Panc1 (cell line): ENCODE results near the gene TSPAN17. TPM values are rescaled to one million over a fixed set of nuclear protein-coding genes. Genes with fewer than 3 reads are reported as not detected.
A peak's percentile ranks its signal among the peaks of the same experiment; 100 is the strongest.

Experiments
- ATAC-seq: fragments of 200-7000 bp; cut with Tn5 transposase; 2 replicates; pipeline ENCODE4 v1.9.1; 2020; ENCODE audit warnings: mild to moderate bottlenecking, moderate library complexity
- BruUV-seq: library from RNA; stranded (reverse); fragments of 400-500 nt; replicated peaks from 2 replicates; lab custom pipeline; 2021; lab: Mats Ljungman, UMichigan
- CTCF ChIA-PET: fragments of 300-600 bp; sonication (Branson Sonifier 250); formaldehyde crosslinking; loops from one replicate; lab custom pipeline; 2022; ENCODE audit warnings: antibody characterized with exemption; lab: Charles Lee
- POLR2A ChIA-PET: fragments of 300-600 bp; sonication (Branson Sonifier 250); formaldehyde crosslinking; loops from one replicate; lab custom pipeline; 2022; ENCODE audit warnings: antibody characterized with exemption; lab: Charles Lee
- DNase-seq: peaks from one replicate; pipeline ENCODE4 v3.0.0-alpha.2; 2010; ENCODE audit warnings: low read depth, low spot score
- H3K27ac ChIP-seq: 2 replicates; pipeline ENCODE4 v1.5.1; 2011; ENCODE audit warnings: mild to moderate bottlenecking, low read length, inconsistent platforms
- H3K27me3 ChIP-seq: fragments of 200-500 bp; sonication (Bioruptor generic); 2 replicates; pipeline ENCODE4 v1.6.0; 2014; ENCODE audit warnings: low read length, inconsistent platforms; ENCODE audit not compliant: control insufficient read depth, insufficient read depth
- H3K36me3 ChIP-seq: fragments of 200-500 bp; sonication (Bioruptor generic); 2 replicates; pipeline ENCODE4 v1.5.1; 2014; ENCODE audit warnings: inconsistent platforms, mild to moderate bottlenecking, low read length, moderate library complexity; ENCODE audit not compliant: control insufficient read depth, insufficient read depth
- H3K4me1 ChIP-seq: 2 replicates; pipeline ENCODE4 v1.5.1; 2011; ENCODE audit warnings: inconsistent platforms, mild to moderate bottlenecking, low read length, moderate library complexity; ENCODE audit not compliant: control insufficient read depth, insufficient read depth
- H3K4me3 ChIP-seq, 2 experiments: 2 replicates each; pipeline ENCODE4 v1.5.1; 2011 to 2012; ENCODE audit warnings: low read depth in 2 of 2, low read length in 2 of 2, mild to moderate bottlenecking in 2 of 2, inconsistent platforms in 1 of 2, moderate library complexity in 1 of 2
- H3K9me3 ChIP-seq: fragments of 200-500 bp; sonication (Bioruptor generic); 2 replicates; pipeline ENCODE4 v1.5.1; 2014; ENCODE audit warnings: low read depth, mild to moderate bottlenecking, inconsistent platforms, low read length, moderate library complexity; ENCODE audit not compliant: control insufficient read depth, insufficient read depth
- POLR2AphosphoS5 ChIP-seq: IDR thresholded peaks from 2 replicates; pipeline ENCODE4 v1.6.1; 2012; ENCODE audit warnings: mild to moderate bottlenecking, low read depth, low read length, moderate library complexity
- SIN3A ChIP-seq: IDR thresholded peaks from 2 replicates; pipeline ENCODE4 v1.6.1; 2012; ENCODE audit warnings: low read depth, mild to moderate bottlenecking, low read length, moderate library complexity, borderline replicate concordance; ENCODE audit not compliant: insufficient read depth
- TCF7L2 ChIP-seq: IDR thresholded peaks from 2 replicates; pipeline ENCODE4 v1.6.1; 2011; ENCODE audit warnings: mild to moderate bottlenecking, low read depth, low read length, inconsistent platforms
- in situ Hi-C: cut with HindIII; loops from 2 replicates; pipeline ENCODE4 v1.10.0; 2016; ENCODE audit warnings: low sequenced_read_pairs, low pct_unique_long_range_greater_than_20kb
- intact Hi-C: fragments of 100-400 bp; cut with micrococcal nuclease; formaldehyde crosslinking; loops from one replicate; pipeline ENCODE4 v1.10.0; 2022; ENCODE audit not compliant: unreplicated experiment
- total RNA-seq: library from RNA; stranded (reverse); gene quantifications from one replicate; pipeline ENCODE4 v1.2.1, GENCODE V29; 2021; ENCODE audit not compliant: unreplicated experiment
- TF ChIP-seq, protein P1 (sequence below): fragments of 450-650 bp; IDR thresholded peaks from 2 replicates; pipeline ENCODE4 v1.5.1; 2017; ENCODE audit warnings: mild to moderate bottlenecking
- TF ChIP-seq, protein P2 (sequence below), 2 experiments: IDR thresholded peaks; 2 replicates each; pipeline ENCODE4 v1.6.1; 2011 to 2012; ENCODE audit warnings: low read depth in 2 of 2, control low read depth in 1 of 2, low read length in 1 of 2, mild to moderate bottlenecking in 1 of 2, moderate library complexity in 1 of 2; ENCODE audit not compliant: insufficient read depth in 1 of 2

TSPAN17 gene
- total RNA-seq, 1 experiment from 2014 or later, result 64.7 TPM

DNA sequence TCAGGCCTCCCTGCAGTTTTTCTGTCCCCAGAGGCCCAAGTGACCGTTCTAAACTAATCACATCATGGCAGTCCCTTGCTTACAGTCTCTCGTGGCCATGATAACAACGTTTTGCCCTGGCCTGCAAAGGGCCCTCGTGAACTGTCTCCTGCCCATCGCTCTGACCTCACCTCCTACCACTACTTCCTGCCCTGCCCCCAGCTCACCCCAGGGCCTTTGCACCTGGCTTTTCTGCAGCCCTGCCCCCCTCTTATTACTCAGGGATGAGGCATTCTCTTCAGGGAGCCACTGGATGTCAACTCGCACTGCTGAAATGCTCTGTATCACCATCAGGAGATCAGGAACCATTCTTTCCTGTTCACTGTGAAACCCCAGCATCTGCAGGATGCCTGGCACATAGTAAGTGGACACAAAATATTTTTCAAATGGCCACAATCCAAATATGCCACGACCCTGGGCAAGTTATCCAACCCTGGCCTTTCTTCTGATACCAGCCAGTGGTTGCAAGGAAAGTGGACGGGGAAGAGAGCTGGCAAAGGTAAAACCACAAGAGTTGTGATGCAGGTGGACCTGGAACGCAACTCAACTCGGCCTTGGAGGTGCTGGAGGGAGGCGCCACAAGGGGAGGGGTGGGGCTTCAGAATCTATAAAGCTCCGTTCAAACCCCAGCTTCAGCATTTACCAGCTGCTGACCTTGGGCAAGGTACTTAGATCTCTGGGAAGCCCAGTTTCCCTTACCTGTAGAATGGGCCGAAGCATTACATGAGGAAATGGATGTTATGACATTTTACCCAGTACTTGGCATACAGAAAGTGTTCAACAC, 18.7 kb upstream of the TSPAN17 start:
- intact Hi-C loops, result no loop called here
- H3K27ac ChIP-seq, result no peak overlapping the region
- ATAC-seq (no peak), DNase-seq (no peak)
- peaks cover 11% of the 10 kb centered on the region; the same call in 1 of the 2 replicates for H3K27me3 ChIP-seq
- BruUV-seq, result no TSS peak
- CTCF ChIA-PET, result no interaction called here
- in situ Hi-C loops, result no loop called here
- no peaks in the 10 kb centered on the region for H3K36me3 ChIP-seq
- POLR2A ChIA-PET, result interaction anchor here (0.6 kb wide), 1 partner anchor 927 kb away, joined by 3 read pairs; no protein-coding TSS in a partner anchor
- no peaks in the 10 kb centered on the region for H3K9me3 ChIP-seq
- TF ChIP-seq, protein P1, sequence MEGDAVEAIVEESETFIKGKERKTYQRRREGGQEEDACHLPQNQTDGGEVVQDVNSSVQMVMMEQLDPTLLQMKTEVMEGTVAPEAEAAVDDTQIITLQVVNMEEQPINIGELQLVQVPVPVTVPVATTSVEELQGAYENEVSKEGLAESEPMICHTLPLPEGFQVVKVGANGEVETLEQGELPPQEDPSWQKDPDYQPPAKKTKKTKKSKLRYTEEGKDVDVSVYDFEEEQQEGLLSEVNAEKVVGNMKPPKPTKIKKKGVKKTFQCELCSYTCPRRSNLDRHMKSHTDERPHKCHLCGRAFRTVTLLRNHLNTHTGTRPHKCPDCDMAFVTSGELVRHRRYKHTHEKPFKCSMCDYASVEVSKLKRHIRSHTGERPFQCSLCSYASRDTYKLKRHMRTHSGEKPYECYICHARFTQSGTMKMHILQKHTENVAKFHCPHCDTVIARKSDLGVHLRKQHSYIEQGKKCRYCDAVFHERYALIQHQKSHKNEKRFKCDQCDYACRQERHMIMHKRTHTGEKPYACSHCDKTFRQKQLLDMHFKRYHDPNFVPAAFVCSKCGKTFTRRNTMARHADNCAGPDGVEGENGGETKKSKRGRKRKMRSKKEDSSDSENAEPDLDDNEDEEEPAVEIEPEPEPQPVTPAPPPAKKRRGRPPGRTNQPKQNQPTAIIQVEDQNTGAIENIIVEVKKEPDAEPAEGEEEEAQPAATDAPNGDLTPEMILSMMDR, result no peak
- no peak for TF ChIP-seq POLR2AphosphoS5
- TF ChIP-seq, protein P2, sequence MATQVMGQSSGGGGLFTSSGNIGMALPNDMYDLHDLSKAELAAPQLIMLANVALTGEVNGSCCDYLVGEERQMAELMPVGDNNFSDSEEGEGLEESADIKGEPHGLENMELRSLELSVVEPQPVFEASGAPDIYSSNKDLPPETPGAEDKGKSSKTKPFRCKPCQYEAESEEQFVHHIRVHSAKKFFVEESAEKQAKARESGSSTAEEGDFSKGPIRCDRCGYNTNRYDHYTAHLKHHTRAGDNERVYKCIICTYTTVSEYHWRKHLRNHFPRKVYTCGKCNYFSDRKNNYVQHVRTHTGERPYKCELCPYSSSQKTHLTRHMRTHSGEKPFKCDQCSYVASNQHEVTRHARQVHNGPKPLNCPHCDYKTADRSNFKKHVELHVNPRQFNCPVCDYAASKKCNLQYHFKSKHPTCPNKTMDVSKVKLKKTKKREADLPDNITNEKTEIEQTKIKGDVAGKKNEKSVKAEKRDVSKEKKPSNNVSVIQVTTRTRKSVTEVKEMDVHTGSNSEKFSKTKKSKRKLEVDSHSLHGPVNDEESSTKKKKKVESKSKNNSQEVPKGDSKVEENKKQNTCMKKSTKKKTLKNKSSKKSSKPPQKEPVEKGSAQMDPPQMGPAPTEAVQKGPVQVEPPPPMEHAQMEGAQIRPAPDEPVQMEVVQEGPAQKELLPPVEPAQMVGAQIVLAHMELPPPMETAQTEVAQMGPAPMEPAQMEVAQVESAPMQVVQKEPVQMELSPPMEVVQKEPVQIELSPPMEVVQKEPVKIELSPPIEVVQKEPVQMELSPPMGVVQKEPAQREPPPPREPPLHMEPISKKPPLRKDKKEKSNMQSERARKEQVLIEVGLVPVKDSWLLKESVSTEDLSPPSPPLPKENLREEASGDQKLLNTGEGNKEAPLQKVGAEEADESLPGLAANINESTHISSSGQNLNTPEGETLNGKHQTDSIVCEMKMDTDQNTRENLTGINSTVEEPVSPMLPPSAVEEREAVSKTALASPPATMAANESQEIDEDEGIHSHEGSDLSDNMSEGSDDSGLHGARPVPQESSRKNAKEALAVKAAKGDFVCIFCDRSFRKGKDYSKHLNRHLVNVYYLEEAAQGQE (IDR thresholded peaks at IDR 0.05; ENCODE audit: insufficient read depth in 1 of 2, low read depth in 2 of 2, low read length in 1 of 2), result no peak
- no peak for TF ChIP-seq SIN3A
- TF ChIP-seq TCF7L2, result no peak
- no peak overlapping the region for H3K4me3 ChIP-seq
- H3K4me1 ChIP-seq, result no peaks in the 10 kb centered on the region; the same call in 1 of the 2 replicates

DNA sequence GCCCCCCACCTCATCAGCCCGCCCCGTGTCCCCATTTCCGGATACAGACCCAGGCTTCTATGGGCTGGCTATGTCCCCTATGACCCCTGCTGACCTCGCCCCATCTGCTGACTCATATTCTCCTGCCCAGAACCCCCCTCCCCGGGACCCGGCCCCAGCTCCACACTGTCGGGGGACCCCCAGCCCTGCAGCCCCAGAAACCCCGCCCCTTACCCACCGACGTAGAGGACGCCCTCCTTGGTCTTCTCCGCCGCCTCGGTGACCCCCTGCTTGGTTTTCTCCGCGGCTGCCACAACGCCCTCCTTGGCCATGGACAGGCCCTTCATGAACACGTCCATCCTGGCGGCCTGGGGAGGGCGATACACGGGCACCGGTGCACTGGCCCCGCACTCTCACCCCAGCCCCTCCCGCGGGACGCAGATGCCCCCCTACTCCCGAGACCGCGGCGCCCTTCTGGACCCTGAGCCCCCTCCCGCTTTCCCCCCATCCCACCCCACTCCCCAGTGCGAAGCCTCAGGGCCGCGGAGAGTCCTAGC, 17.9 kb upstream of the TSPAN17 start:
- no peak overlapping the region for H3K27ac ChIP-seq
- DNase-seq (no peak), ATAC-seq (no peak)
- no peaks in the 10 kb centered on the region for H3K9me3 ChIP-seq
- in situ Hi-C loops, result no loop called here
- BruUV-seq, result no TSS peak
- ChIA-PET CTCF (no interaction called here), POLR2A (interaction anchor here (1.1 kb wide), 1 partner anchor 8 kb away, joined by 3 read pairs; no protein-coding TSS in a partner anchor)
- peaks cover 14% of the 10 kb centered on the region; the same call in 1 of the 2 replicates for H3K27me3 ChIP-seq
- TF ChIP-seq, protein P1, result no peak
- TF ChIP-seq, protein P2 (IDR thresholded peaks at IDR 0.05; ENCODE audit: insufficient read depth in 1 of 2, low read depth in 2 of 2, low read length in 1 of 2), result no peak
- TF ChIP-seq POLR2AphosphoS5 (no peak), SIN3A (no peak), TCF7L2 (no peak)
- no peaks in the 10 kb centered on the region for H3K36me3 ChIP-seq
- H3K4me1 ChIP-seq, result no peaks in the 10 kb centered on the region; the same call in 1 of the 2 replicates
- peak overlapping the region in 1 of 2 experiments; percentile 51; a peak in 2 of 4 replicates for H3K4me3 ChIP-seq
- intact Hi-C loops, result no loop called here
